ENCODE measurements around the gene DNAJB8. TPM values are rescaled to one million over a fixed set of nuclear protein-coding genes. Genes with fewer than 3 reads are reported as not detected.

Gene DNAJB8
- total and polyA plus RNA-seq, 9 of the 15 experiments (the other 6 are each of a cell fraction or from before 2014, with no cell fraction given): not detected

DNA sequence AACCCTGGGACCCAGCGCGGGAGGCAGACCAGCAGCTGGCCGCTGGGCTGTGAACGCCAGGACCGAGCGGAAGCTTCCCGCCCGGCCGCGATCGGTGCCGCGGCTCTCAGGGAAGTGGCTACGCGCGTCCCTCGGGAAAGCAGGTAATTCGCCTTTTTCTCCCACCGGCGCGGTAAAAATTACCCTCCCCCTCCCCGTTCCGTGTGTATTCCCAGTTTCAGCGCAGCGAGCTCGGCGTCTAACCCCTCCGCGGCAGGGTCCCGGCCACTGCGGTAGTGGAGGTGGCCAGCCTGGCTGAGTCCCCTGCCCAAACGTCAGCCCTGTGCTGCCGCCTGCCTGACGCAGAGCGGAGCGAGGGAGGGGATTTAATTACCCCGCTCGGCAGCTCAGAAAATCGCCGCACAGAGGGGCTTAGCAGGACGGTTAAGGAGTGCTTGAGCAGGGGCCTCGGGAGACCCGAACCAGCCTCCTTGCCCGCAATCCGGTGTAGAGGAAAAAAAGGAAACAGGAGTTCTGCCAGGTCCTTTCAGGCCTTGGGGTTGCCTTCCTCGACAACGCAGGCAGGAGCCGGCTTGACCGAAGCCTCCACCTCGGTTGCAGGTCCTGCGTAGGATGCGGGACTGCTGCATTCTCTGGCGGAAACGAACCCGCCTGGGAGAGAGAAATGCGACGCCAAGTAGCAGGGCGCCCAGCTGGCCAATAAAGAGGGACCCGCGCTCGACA, 23.4 kb upstream of the DNAJB8 start (continued):
- TF ChIP-seq YY1 (IDR thresholded peaks at IDR 0.05; ENCODE audit: borderline replicate concordance in 1 of 3, control insufficient read depth in 1 of 3, extremely low read depth in 1 of 3, insufficient read depth in 3 of 3, insufficient read length in 1 of 3, insufficient replicate concordance in 2 of 3, low read depth in 1 of 3, low read length in 2 of 3) (peak in 1 of 3 experiments; percentile 8), ZBTB7A (IDR thresholded peaks at IDR 0.05; ENCODE audit: borderline replicate concordance, control insufficient read depth, low read depth, low read length) (peak; percentile 34), ASH1L (IDR thresholded peaks at IDR 0.05; ENCODE audit: borderline replicate concordance, low read depth, partially characterized antibody) (no peak), HNRNPLL (IDR thresholded peaks at IDR 0.05; ENCODE audit: low read depth, low read length, poor library complexity, severe bottlenecking) (peak; percentile 74), ZEB2 (IDR thresholded peaks at IDR 0.05) (no peak), KDM5B (IDR thresholded peaks at IDR 0.05; ENCODE audit: insufficient replicate concordance, low read depth, low read length) (no peak), TAF1 (IDR thresholded peaks at IDR 0.05; ENCODE audit: control insufficient read depth, extremely low read depth, insufficient read depth, low read length, severe bottlenecking) (peak; percentile 40), NUFIP1 (IDR thresholded peaks at IDR 0.05; ENCODE audit: partially characterized antibody) (no peak), NCOA1 (IDR thresholded peaks at IDR 0.05; ENCODE audit: low read depth) (no peak), ZNF830 (CRISPR knock-in tag; IDR thresholded peaks at IDR 0.05) (no peak), NFRKB (IDR thresholded peaks at IDR 0.05; ENCODE audit: low read depth) (no peak), JUND (IDR thresholded peaks at IDR 0.05; ENCODE audit: borderline replicate concordance, low read depth, low read length) (no peak), JUND (tag; IDR thresholded peaks at IDR 0.05; ENCODE audit: borderline replicate concordance, low read depth, low read length) (no peak), BRD4 (IDR thresholded peaks at IDR 0.05) (no peak), NFE2L1 (tag; IDR thresholded peaks at IDR 0.05; ENCODE audit: borderline replicate concordance, low read depth) (no peak)
- TF ChIP-seq, protein P1, sequence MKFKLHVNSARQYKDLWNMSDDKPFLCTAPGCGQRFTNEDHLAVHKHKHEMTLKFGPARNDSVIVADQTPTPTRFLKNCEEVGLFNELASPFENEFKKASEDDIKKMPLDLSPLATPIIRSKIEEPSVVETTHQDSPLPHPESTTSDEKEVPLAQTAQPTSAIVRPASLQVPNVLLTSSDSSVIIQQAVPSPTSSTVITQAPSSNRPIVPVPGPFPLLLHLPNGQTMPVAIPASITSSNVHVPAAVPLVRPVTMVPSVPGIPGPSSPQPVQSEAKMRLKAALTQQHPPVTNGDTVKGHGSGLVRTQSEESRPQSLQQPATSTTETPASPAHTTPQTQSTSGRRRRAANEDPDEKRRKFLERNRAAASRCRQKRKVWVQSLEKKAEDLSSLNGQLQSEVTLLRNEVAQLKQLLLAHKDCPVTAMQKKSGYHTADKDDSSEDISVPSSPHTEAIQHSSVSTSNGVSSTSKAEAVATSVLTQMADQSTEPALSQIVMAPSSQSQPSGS (CRISPR knock-in tag; IDR thresholded peaks at IDR 0.05): no peak
- TF ChIP-seq, protein P2, sequence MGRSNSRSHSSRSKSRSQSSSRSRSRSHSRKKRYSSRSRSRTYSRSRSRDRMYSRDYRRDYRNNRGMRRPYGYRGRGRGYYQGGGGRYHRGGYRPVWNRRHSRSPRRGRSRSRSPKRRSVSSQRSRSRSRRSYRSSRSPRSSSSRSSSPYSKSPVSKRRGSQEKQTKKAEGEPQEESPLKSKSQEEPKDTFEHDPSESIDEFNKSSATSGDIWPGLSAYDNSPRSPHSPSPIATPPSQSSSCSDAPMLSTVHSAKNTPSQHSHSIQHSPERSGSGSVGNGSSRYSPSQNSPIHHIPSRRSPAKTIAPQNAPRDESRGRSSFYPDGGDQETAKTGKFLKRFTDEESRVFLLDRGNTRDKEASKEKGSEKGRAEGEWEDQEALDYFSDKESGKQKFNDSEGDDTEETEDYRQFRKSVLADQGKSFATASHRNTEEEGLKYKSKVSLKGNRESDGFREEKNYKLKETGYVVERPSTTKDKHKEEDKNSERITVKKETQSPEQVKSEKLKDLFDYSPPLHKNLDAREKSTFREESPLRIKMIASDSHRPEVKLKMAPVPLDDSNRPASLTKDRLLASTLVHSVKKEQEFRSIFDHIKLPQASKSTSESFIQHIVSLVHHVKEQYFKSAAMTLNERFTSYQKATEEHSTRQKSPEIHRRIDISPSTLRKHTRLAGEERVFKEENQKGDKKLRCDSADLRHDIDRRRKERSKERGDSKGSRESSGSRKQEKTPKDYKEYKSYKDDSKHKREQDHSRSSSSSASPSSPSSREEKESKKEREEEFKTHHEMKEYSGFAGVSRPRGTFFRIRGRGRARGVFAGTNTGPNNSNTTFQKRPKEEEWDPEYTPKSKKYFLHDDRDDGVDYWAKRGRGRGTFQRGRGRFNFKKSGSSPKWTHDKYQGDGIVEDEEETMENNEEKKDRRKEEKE (IDR thresholded peaks at IDR 0.05; ENCODE audit: borderline replicate concordance in 1 of 2, control insufficient read depth in 1 of 2, low read depth in 2 of 2, low read length in 1 of 2): no peak
- TF ChIP-seq, protein P3, sequence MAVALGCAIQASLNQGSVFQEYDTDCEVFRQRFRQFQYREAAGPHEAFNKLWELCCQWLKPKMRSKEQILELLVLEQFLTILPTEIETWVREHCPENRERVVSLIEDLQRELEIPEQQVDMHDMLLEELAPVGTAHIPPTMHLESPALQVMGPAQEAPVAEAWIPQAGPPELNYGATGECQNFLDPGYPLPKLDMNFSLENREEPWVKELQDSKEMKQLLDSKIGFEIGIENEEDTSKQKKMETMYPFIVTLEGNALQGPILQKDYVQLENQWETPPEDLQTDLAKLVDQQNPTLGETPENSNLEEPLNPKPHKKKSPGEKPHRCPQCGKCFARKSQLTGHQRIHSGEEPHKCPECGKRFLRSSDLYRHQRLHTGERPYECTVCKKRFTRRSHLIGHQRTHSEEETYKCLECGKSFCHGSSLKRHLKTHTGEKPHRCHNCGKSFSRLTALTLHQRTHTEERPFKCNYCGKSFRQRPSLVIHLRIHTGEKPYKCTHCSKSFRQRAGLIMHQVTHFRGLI (CRISPR knock-in tag; IDR thresholded peaks at IDR 0.05): no peak

Measured in K562 (cell line).